Cardiac muscle cell (in vitro differentiated cells and primary cell): Measurements from ENCODE around the gene ANKRD55. TPM values are rescaled to one million over a fixed set of nuclear protein-coding genes. Genes with fewer than 3 reads are reported as not detected.

Experiments
- DNase-seq, 2 donors: peaks; one replicate each; pipeline versions ENCODE4 v3.0.0 to v3.0.0-alpha.2; 2010 to 2017; ENCODE audit warnings: low read depth in 1 of 2, low spot score in 1 of 2
- H3K27ac ChIP-seq: fragments of 200-600 bp; sonication (generic); 2 replicates; pipeline ENCODE4 v1.5.1; 2016
- H3K27me3 ChIP-seq: fragments of 200-600 bp; sonication (generic); 2 replicates; pipeline ENCODE4 v1.6.0; 2016; ENCODE audit warnings: control low read depth
- H3K36me3 ChIP-seq: fragments of 200-600 bp; sonication (generic); 2 replicates; pipeline ENCODE4 v1.5.1; 2016; ENCODE audit warnings: control low read depth
- H3K4me1 ChIP-seq: fragments of 200-600 bp; sonication (generic); 2 replicates; pipeline ENCODE4 v1.8.1; 2017; ENCODE audit warnings: low read depth, mild to moderate bottlenecking, mixed run types
- H3K4me3 ChIP-seq: fragments of 200-600 bp; sonication (generic); 2 replicates; pipeline ENCODE4 v1.5.1; 2016; ENCODE audit warnings: mild to moderate bottlenecking
- H3K9me3 ChIP-seq: fragments of 200-600 bp; sonication (generic); 2 replicates; pipeline ENCODE4 v1.5.1; 2017; ENCODE audit warnings: low read depth, mild to moderate bottlenecking, control low read depth
- polyA plus RNA-seq: library from polyadenylated mRNA; unstranded; fragments of >200 nt; fragmentation: Nextera tagmentation; extraction: Ambion mirVana; gene quantifications from 2 replicates; pipeline ENCODE4 v1.2.1, GENCODE V29; 2016
- total RNA-seq: library from RNA; depleted of rRNA; stranded (reverse); fragments of >200 nt; gene quantifications from 2 replicates; pipeline ENCODE4 v1.2.3, GENCODE V29; 2016
- TF ChIP-seq, protein P1 (sequence below): IDR thresholded peaks from 2 replicates; pipeline ENCODE4 v1.5.1; 2012; ENCODE audit warnings: low read depth, mild to moderate bottlenecking, low read length

Gene ANKRD55
- total and polyA plus RNA-seq, 2 experiments from 2014 or later, result 0.28 TPM; not detected in 1

GRCh38 chr5:56176155-56176798 is 56.9 kb downstream of the ANKRD55 start:
- Histone ChIP-seq H3K27ac (no peak overlapping the region), H3K36me3 (no peaks in the 10 kb centered on the region), H3K4me3 (no peak overlapping the region), H3K27me3 (no peaks in the 10 kb centered on the region), H3K9me3 (no peaks in the 10 kb centered on the region), H3K4me1 (peaks cover 15% of the 10 kb centered on the region)
- TF ChIP-seq, protein P1, sequence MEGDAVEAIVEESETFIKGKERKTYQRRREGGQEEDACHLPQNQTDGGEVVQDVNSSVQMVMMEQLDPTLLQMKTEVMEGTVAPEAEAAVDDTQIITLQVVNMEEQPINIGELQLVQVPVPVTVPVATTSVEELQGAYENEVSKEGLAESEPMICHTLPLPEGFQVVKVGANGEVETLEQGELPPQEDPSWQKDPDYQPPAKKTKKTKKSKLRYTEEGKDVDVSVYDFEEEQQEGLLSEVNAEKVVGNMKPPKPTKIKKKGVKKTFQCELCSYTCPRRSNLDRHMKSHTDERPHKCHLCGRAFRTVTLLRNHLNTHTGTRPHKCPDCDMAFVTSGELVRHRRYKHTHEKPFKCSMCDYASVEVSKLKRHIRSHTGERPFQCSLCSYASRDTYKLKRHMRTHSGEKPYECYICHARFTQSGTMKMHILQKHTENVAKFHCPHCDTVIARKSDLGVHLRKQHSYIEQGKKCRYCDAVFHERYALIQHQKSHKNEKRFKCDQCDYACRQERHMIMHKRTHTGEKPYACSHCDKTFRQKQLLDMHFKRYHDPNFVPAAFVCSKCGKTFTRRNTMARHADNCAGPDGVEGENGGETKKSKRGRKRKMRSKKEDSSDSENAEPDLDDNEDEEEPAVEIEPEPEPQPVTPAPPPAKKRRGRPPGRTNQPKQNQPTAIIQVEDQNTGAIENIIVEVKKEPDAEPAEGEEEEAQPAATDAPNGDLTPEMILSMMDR, result no peak
- peak in 1 of 2 donors; percentile 93 for DNase-seq

DNA sequence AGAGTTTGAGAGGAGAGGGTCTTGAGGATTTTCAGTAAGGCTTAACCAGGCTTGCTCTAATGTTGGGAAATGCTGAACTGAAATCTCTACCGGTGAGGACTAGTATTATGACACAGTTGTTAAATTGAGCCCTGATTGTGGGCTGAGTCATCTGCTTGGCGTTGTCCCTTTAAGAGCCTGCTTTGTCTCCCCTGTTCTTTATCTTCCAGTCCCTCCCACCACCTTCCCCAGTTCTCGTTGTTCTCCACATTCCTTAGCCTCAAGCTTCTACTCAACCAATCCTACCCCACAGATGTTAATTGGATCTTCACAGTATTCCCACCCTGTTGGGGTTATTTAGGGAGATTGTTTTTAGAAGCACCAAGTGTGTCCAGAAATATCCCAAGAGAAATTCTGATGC is 57.6 kb downstream of the ANKRD55 start:
- peak overlapping the region; percentile 22 for H3K27ac ChIP-seq
- no peak overlapping the region for H3K4me3 ChIP-seq
- H3K36me3 ChIP-seq, result no peaks in the 10 kb centered on the region
- TF ChIP-seq, protein P1, result no peak
- no peaks in the 10 kb centered on the region for H3K9me3 ChIP-seq
- DNase-seq, result peak; percentile 26 to 96
- H3K27me3 ChIP-seq, result no peaks in the 10 kb centered on the region
- H3K4me1 ChIP-seq, result peaks cover 15% of the 10 kb centered on the region

DNA sequence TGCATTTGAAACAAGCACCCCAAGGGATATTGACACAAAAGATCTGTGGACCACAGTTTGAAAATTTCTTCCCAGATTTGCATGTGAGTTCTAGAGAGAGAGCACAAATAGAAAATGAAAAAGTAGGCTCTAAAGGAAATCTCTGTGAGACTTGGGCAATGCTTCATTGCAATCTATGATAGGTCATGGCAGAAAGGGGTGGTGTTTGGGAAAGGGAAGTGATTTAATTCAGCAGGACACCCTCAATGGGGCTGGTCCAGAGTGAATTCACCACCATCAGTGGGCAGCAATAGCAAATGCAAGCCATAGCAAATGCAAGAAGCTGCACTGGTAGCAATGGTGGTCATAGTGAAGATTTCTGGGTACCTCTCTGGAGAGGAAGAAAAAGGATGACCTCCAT is 58.1 kb downstream of the ANKRD55 start:
- Histone ChIP-seq H3K4me1 (peaks cover 15% of the 10 kb centered on the region), H3K27ac (peak overlapping the region; percentile 22), H3K27me3 (no peaks in the 10 kb centered on the region), H3K9me3 (no peaks in the 10 kb centered on the region), H3K4me3 (no peak overlapping the region), H3K36me3 (no peaks in the 10 kb centered on the region)
- DNase-seq, result peak in 1 of 2 donors; percentile 57
- TF ChIP-seq, protein P1, result no peak

GRCh38 chr5:56172241-56172640 is 60.9 kb downstream of the ANKRD55 start:
- TF ChIP-seq, protein P1, result no peak
- H3K9me3 ChIP-seq, result no peaks in the 10 kb centered on the region
- no peaks in the 10 kb centered on the region for H3K27me3 ChIP-seq
- peak in 1 of 2 donors; percentile 89 for DNase-seq
- no peak overlapping the region for H3K4me3 ChIP-seq
- no peak overlapping the region for H3K27ac ChIP-seq
- H3K36me3 ChIP-seq, result no peaks in the 10 kb centered on the region
- peaks cover 15% of the 10 kb centered on the region for H3K4me1 ChIP-seq

DNA sequence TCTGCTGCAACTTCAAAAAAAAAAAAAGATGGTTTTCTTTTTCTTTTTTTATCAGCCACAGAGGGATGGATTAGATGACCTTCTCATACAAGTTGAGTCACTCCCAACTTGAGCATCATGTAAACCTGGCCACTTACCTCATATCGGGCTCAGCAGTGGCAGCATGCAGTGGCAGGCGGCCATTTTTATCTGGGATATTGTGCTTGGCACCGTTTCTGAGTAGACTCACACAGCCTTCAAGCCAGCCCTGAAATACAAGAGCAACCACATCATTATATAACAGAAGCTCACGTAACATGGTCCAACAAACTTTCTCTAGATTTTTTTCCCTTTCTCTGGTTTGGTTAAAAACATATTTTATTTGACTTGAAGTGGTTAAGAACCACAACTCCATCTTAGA is 62.6 kb downstream of the ANKRD55 start:
- no peak overlapping the region for H3K27ac ChIP-seq
- H3K9me3 ChIP-seq, result no peaks in the 10 kb centered on the region
- H3K36me3 ChIP-seq, result no peaks in the 10 kb centered on the region
- H3K4me1 ChIP-seq, result peaks cover 6% of the 10 kb centered on the region
- no peak overlapping the region for H3K4me3 ChIP-seq
- TF ChIP-seq, protein P1, result no peak
- no peaks in the 10 kb centered on the region for H3K27me3 ChIP-seq
- peak in 1 of 2 donors; percentile 71 for DNase-seq
